Uterus (tissue), 2 donors: Measurements from ENCODE around the gene INPP5A.

Experiments
- POLR2A ChIP-seq, 2 donors: fragments of 450-650 bp; IDR thresholded peaks; one replicate each; pipeline ENCODE4 v1.6.1; 2016; ENCODE audit warnings: antibody characterized with exemption in 2 of 2, mild to moderate bottlenecking in 1 of 2, moderate library complexity in 1 of 2
- TF ChIP-seq, protein P1 (sequence below), 4 experiments: fragments of 200-600 bp in 2 of 4; fragments of 450-650 bp in 2 of 4; sonication (generic) in 2 of 4; IDR thresholded peaks; one replicate each; pipeline ENCODE4 v1.5.1; 2016 to 2019; ENCODE audit warnings: antibody characterized with exemption in 4 of 4, mild to moderate bottlenecking in 2 of 4, moderate library complexity in 1 of 4

GRCh38 chr10:132768346-132769248 lies 231.0 kb downstream of the INPP5A start:
- TF ChIP-seq, protein P1, sequence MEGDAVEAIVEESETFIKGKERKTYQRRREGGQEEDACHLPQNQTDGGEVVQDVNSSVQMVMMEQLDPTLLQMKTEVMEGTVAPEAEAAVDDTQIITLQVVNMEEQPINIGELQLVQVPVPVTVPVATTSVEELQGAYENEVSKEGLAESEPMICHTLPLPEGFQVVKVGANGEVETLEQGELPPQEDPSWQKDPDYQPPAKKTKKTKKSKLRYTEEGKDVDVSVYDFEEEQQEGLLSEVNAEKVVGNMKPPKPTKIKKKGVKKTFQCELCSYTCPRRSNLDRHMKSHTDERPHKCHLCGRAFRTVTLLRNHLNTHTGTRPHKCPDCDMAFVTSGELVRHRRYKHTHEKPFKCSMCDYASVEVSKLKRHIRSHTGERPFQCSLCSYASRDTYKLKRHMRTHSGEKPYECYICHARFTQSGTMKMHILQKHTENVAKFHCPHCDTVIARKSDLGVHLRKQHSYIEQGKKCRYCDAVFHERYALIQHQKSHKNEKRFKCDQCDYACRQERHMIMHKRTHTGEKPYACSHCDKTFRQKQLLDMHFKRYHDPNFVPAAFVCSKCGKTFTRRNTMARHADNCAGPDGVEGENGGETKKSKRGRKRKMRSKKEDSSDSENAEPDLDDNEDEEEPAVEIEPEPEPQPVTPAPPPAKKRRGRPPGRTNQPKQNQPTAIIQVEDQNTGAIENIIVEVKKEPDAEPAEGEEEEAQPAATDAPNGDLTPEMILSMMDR (IDR thresholded peaks at IDR 0.05) = no peak
- TF ChIP-seq POLR2A (IDR thresholded peaks at IDR 0.05) = no peak
